NCI-H187 (cell line): ENCODE data around the gene C14orf180.
"Not testable (repeated sequence)": the region's sequence is repeated elsewhere in the genome, so short reads cannot be mapped to it uniquely, and the experiment has no call there.

Source experiments
- DNase-seq, 2 experiments: peaks; one replicate each; lab custom pipeline; 2025; lab: John Stamatoyannopoulos, UW

Gene C14orf180

DNA sequence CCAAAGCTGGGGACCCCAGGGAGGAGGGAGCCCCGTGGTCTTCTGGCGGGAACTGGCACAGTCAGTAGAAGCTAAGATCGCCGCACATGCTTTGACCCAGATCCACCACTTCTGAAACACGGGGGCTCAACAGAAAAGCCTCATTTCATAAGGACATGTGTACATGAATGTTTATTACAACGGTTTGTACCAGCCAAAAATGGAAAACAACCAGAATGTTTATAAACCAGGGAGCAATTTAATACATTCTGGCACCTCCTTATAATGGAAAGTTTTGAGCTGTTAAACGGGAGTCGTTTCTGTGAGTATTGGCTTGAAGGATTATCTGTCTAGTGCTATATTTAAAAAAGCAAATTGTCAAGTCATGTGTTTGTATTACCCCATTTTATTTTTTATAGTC lies 32.3 kb downstream of the C14orf180 start:
- no peak for DNase-seq

GRCh38 chr14:104614126-104614812 lies 34.7 kb downstream of the C14orf180 start:
- no peak for DNase-seq

- DNase-seq = no peak
These were observed 45.4 kb downstream of the C14orf180 start for GRCh38 chr14:104624939-104625338.

DNA sequence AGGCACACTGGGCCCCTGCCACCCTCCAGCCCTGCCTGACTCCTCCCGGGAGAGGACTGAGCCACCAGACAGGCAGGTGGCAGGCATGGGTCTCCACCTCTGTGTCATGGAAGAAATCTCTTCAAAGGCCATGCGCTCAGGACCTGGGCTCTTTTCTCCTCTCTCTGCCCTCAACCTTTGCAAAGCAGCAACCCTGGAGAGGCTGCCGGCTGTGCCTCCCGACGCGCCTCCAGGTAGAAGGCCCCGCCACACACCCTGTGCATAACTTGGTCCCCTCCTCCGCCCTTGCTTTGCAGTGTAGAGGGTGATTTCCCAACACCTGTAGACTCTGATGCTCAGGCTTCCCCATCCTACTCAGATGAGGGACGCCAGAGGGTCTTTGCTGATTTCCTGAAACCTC lies 53.2 kb downstream of the C14orf180 start:
- DNase-seq = no peak

DNA sequence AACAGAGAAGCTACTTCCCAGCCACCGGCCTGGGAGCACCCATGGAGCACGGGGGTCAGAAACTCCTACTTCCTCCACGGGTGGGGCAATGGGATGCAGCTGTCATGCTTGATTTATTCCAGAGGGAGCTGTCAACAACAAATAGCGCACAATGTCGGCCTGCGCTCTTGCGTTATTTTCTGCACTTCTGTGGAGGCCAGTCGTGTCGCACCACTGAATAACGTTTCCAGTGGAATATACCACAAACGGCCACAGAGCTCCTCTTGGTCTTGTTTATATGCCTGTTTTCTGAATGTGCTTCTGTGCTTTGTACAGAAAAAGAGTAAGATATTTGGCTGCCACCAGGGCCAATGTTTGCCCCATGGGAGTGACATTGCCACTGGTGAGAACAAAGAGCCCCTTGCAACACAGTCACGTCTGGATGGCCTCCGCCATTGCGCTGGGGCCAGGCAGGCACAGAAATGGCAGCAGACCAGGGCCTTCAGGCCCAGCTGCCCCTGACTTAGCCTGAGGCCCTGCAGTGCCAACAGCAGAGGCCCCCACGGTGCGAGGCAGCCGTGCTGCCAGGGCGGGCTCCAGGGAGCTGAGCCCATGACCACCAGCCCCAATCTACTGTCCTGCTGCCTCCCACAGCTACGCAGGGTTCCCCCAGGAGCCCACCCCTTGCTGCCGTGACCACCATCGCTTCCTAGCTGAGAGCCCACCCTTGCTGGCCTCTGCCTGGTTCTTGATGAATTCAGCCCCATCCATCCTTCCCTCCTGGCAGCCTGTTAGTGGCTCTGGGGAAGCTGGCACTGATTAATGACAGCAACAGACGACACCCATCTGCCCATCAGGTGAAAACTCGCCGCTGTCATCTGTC lies 53.9 kb downstream of the C14orf180 start:
- DNase-seq = no peak

DNA sequence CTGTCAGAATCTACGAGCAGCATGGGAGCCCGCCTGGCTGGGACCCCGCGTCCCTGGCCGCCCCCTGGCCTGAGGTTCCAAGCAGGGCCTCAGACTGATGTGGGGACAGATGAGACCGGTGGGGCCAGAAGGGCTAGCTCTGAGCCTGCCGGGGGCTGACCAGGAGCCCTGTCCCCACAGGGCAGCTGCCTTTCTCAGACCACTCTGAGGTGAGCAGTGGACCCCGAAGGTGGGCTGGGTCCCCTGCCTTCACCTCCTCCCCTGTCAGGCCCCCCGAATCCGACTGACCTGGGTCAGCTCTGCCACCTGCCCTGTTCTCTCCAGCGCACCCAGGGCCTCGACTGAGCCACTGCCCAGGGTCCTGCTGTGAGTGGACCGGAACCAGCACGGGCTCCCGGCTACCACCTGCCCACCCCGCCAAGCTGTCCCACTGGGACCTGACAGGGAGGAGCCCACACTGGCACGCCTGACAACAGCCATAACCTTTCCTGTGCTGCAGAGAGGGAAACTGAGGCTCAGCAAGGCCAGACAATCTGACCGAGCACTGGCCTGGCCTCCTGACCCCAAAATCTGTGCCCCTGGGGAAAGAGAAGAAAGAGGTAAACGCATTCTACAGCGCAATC lies 54.7 kb downstream of the C14orf180 start:
- DNase-seq = no peak

DNA sequence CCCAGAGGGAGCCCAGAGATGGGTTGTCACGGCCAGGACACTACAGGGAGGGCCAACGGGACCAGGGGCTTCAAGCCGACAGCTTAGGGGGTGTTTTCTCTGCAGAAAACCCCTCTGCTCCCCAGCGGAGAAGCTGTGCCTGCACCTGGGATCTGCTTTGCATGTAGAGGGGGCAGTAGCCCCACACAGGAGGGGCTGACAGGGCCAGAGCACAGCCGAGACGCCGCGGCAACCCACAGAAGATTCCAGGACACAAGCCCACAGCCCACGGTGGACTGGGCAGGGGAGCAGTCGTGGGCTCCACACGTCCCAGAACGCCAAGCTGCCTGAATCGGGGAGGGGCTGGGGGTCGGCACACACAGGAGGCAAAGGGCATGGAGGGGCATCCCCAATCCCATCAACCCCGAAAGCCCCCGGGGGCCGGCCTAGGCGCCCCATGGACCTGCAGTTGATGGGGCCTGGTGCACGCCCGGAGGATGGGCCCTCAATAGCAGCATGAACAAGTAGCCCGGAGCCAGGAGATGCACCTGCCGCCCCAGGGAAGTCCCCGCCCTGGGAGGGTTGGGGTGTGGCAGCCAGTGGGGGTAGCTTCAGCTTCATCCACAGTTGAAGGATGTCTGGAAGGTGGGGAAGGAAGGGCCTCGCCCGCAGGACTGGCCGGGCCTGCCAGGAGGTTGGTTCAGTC lies 55.5 kb downstream of the C14orf180 start:
- no peak for DNase-seq

DNA sequence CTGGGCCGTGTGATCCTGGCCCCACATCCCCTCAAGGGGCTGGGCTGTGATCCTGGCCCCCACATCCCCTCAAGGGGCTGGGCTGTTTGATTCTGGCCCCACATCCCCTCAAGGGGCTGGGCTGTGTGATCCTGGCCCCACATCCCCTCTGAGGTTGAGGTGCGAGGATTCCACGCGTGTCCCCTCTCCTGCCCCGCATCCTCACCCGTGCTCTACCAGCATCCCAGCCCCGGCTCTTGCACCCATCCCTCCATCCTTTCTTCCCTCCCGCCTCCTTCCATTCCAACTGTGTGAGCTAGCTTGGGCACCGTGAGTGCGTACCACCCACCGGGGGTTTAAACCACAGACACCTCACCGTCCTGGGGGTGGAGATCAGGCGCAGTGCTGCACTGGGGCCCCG lies 56.2 kb downstream of the C14orf180 start:
- no peak for DNase-seq

GRCh38 chr14:104636131-104636530 lies 56.6 kb downstream of the C14orf180 start:
- no peak for DNase-seq

DNA sequence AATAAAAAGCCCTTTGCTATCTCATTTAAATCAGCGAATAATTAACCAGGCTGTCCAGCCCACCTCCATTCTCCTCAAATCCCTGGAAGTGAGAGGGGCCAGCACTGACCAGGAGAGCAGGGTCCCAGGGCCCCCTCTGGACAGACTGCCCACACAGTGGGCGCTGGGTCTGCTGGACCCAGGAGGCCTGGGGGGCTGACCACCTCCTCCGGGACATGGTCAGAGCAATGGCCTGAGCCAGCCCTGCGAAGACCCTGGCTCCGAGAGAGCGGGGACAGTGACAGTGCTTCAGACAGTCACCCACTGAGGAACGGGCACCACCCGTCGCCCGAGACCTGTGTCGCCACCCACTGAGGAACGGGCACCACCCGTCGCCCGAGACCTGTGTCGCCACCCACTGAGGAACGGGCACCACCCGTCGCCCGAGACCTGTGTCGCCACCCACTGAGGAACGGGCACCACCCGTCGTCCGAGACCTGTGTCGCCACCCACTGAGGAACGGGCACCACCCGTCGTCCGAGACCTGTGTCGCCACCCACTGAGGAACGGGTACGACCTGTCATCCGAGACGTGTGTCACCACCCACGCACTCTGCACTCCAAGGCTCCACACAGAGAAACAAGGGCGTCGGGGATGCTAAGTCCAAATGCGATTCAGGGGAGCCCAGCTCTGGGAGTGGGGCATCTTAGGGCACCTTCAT lies 57.4 kb downstream of the C14orf180 start:
- DNase-seq = not testable (repeated sequence)

GRCh38 chr14:104637546-104638003 lies 58.0 kb downstream of the C14orf180 start:
- DNase-seq = no peak

GRCh38 chr14:104638190-104638589 lies 58.6 kb downstream of the C14orf180 start:
- DNase-seq = no peak

DNA sequence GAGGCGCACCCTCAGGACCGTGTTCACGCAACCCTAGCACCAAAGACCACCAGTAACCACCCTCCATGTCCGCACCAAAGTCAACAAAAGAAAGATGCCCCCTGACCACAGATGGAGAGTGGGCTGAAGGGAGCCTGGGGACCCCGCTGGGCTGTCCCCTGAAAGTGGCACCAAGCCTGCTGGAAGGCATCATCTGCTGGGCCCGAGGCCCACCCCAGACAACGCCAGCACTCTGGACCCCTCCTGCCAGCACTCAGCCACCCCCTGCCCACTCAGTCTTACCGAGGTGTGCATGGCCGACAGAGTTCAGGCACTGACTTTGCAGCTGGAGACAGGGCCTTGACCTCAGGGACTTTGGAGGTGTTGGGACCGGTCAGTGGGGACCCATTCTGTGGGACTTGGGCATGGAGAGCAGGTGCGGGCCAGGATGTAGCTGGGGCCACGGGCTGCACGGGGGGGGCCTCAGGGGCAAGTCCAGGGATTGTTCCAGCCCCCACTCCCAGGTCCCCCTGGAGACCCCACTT lies 59.4 kb downstream of the C14orf180 start:
- no peak for DNase-seq

DNA sequence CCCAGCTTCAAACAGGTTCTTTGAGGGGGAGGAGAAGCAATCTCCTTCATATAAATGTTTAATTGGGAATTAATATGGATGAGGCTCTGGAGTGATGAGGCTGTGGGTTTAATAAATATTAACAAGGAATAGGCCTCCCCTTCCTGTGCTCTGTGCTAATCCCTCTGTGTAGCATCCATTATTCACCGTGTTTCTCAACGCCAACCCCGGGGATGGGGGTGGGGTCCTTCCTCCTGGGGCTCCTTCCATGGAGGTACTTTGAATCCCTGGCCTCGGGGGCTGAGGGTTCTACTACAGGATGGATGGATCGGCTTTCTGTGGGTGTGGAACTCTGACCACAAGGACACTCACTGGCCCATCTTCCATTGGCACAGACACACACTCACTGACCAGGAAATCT lies 59.9 kb downstream of the C14orf180 start:
- no peak for DNase-seq
